ENCODE data around the gene DIDO1. TPM values are rescaled to one million over a fixed set of nuclear protein-coding genes. Genes with fewer than 3 reads are reported as not detected.

Gene DIDO1
- total and polyA plus RNA-seq, 2 of the 13 experiments (the other 11 are each of a cell fraction or from before 2014, with no cell fraction given): 75.0 to 75.1 TPM

DNA sequence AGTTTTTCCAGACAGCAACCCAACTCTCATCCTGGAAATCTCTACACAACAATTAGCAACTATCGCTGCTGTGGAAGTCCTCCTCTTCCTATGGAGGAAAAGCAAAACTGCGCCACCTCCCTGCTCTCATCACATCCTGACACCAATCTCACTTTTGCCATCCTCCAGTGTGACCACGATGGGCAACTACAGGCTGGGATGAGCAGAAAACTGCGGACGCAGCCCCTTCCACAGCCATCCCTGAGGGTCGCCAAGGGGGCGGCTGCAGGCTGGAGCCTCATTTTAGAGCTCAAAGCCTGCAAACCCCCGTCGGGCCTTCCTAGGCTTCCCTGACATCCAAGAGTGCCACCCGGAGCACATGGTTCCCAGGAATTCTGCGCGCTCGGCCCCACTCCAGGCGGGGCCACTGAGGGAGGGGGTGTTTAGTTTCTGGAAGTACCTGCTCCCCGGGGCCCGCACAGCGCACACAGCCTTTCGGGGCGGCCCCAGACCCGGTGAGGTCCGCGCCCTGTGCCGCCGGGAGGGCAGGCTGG lies 65.8 kb downstream of the DIDO1 start (continued):
- TF ChIP-seq, protein P1, sequence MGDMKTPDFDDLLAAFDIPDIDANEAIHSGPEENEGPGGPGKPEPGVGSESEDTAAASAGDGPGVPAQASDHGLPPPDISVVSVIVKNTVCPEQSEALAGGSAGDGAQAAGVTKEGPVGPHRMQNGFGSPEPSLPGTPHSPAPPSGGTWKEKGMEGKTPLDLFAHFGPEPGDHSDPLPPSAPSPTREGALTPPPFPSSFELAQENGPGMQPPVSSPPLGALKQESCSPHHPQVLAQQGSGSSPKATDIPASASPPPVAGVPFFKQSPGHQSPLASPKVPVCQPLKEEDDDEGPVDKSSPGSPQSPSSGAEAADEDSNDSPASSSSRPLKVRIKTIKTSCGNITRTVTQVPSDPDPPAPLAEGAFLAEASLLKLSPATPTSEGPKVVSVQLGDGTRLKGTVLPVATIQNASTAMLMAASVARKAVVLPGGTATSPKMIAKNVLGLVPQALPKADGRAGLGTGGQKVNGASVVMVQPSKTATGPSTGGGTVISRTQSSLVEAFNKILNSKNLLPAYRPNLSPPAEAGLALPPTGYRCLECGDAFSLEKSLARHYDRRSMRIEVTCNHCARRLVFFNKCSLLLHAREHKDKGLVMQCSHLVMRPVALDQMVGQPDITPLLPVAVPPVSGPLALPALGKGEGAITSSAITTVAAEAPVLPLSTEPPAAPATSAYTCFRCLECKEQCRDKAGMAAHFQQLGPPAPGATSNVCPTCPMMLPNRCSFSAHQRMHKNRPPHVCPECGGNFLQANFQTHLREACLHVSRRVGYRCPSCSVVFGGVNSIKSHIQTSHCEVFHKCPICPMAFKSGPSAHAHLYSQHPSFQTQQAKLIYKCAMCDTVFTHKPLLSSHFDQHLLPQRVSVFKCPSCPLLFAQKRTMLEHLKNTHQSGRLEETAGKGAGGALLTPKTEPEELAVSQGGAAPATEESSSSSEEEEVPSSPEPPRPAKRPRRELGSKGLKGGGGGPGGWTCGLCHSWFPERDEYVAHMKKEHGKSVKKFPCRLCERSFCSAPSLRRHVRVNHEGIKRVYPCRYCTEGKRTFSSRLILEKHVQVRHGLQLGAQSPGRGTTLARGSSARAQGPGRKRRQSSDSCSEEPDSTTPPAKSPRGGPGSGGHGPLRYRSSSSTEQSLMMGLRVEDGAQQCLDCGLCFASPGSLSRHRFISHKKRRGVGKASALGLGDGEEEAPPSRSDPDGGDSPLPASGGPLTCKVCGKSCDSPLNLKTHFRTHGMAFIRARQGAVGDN (CRISPR knock-in tag; IDR thresholded peaks at IDR 0.05): peak; percentile 83
- TF ChIP-seq, protein P2, sequence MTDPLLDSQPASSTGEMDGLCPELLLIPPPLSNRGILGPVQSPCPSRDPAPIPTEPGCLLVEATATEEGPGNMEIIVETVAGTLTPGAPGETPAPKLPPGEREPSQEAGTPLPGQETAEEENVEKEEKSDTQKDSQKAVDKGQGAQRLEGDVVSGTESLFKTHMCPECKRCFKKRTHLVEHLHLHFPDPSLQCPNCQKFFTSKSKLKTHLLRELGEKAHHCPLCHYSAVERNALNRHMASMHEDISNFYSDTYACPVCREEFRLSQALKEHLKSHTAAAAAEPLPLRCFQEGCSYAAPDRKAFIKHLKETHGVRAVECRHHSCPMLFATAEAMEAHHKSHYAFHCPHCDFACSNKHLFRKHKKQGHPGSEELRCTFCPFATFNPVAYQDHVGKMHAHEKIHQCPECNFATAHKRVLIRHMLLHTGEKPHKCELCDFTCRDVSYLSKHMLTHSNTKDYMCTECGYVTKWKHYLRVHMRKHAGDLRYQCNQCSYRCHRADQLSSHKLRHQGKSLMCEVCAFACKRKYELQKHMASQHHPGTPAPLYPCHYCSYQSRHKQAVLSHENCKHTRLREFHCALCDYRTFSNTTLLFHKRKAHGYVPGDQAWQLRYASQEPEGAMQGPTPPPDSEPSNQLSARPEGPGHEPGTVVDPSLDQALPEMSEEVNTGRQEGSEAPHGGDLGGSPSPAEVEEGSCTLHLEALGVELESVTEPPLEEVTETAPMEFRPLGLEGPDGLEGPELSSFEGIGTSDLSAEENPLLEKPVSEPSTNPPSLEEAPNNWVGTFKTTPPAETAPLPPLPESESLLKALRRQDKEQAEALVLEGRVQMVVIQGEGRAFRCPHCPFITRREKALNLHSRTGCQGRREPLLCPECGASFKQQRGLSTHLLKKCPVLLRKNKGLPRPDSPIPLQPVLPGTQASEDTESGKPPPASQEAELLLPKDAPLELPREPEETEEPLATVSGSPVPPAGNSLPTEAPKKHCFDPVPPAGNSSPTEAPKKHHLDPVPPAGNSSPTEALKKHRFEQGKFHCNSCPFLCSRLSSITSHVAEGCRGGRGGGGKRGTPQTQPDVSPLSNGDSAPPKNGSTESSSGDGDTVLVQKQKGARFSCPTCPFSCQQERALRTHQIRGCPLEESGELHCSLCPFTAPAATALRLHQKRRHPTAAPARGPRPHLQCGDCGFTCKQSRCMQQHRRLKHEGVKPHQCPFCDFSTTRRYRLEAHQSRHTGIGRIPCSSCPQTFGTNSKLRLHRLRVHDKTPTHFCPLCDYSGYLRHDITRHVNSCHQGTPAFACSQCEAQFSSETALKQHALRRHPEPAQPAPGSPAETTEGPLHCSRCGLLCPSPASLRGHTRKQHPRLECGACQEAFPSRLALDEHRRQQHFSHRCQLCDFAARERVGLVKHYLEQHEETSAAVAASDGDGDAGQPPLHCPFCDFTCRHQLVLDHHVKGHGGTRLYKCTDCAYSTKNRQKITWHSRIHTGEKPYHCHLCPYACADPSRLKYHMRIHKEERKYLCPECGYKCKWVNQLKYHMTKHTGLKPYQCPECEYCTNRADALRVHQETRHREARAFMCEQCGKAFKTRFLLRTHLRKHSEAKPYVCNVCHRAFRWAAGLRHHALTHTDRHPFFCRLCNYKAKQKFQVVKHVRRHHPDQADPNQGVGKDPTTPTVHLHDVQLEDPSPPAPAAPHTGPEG (CRISPR knock-in tag; IDR thresholded peaks at IDR 0.05): no peak
- TF ChIP-seq ZNF230 (CRISPR knock-in tag; IDR thresholded peaks at IDR 0.05) (0 out of 2 replicates have a peak, but pooled peaks have one; percentile 17), ZNF572 (CRISPR knock-in tag; IDR thresholded peaks at IDR 0.05) (0 out of 2 replicates have a peak, but pooled peaks have one; percentile 32)
- TF ChIP-seq, protein P3, sequence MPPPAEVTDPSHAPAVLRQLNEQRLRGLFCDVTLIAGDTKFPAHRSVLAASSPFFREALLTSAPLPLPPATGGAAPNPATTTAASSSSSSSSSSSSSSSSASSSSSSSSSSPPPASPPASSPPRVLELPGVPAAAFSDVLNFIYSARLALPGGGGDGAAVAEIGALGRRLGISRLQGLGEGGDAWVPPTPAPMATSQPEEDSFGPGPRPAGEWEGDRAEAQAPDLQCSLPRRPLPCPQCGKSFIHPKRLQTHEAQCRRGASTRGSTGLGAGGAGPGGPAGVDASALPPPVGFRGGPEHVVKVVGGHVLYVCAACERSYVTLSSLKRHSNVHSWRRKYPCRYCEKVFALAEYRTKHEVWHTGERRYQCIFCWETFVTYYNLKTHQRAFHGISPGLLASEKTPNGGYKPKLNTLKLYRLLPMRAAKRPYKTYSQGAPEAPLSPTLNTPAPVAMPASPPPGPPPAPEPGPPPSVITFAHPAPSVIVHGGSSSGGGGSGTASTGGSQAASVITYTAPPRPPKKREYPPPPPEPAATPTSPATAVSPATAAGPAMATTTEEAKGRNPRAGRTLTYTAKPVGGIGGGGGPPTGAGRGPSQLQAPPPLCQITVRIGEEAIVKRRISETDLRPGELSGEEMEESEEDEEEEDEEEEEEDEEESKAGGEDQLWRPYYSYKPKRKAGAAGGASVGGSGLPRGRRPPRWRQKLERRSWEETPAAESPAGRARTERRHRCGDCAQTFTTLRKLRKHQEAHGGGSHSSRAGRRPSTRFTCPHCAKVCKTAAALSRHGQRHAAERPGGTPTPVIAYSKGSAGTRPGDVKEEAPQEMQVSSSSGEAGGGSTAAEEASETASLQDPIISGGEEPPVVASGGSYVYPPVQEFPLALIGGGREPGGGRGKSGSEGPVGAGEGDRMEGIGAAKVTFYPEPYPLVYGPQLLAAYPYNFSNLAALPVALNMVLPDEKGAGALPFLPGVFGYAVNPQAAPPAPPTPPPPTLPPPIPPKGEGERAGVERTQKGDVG (CRISPR knock-in tag; IDR thresholded peaks at IDR 0.05; ENCODE audit: borderline replicate concordance): no peak
- TF ChIP-seq, protein P4, sequence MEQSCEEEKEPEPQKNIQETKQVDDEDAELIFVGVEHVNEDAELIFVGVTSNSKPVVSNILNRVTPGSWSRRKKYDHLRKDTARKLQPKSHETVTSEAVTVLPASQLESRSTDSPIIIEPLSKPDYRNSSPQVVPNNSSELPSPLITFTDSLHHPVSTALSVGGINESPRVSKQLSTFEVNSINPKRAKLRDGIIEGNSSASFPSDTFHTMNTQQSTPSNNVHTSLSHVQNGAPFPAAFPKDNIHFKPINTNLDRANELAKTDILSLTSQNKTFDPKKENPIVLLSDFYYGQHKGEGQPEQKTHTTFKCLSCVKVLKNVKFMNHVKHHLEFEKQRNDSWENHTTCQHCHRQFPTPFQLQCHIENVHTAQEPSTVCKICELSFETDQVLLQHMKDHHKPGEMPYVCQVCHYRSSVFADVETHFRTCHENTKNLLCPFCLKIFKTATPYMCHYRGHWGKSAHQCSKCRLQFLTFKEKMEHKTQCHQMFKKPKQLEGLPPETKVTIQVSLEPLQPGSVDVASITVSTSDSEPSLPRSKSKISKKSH (CRISPR knock-in tag; IDR thresholded peaks at IDR 0.05; ENCODE audit: borderline replicate concordance): no peak; the same call in 1 of the 2 replicates
- TF ChIP-seq, protein P5, sequence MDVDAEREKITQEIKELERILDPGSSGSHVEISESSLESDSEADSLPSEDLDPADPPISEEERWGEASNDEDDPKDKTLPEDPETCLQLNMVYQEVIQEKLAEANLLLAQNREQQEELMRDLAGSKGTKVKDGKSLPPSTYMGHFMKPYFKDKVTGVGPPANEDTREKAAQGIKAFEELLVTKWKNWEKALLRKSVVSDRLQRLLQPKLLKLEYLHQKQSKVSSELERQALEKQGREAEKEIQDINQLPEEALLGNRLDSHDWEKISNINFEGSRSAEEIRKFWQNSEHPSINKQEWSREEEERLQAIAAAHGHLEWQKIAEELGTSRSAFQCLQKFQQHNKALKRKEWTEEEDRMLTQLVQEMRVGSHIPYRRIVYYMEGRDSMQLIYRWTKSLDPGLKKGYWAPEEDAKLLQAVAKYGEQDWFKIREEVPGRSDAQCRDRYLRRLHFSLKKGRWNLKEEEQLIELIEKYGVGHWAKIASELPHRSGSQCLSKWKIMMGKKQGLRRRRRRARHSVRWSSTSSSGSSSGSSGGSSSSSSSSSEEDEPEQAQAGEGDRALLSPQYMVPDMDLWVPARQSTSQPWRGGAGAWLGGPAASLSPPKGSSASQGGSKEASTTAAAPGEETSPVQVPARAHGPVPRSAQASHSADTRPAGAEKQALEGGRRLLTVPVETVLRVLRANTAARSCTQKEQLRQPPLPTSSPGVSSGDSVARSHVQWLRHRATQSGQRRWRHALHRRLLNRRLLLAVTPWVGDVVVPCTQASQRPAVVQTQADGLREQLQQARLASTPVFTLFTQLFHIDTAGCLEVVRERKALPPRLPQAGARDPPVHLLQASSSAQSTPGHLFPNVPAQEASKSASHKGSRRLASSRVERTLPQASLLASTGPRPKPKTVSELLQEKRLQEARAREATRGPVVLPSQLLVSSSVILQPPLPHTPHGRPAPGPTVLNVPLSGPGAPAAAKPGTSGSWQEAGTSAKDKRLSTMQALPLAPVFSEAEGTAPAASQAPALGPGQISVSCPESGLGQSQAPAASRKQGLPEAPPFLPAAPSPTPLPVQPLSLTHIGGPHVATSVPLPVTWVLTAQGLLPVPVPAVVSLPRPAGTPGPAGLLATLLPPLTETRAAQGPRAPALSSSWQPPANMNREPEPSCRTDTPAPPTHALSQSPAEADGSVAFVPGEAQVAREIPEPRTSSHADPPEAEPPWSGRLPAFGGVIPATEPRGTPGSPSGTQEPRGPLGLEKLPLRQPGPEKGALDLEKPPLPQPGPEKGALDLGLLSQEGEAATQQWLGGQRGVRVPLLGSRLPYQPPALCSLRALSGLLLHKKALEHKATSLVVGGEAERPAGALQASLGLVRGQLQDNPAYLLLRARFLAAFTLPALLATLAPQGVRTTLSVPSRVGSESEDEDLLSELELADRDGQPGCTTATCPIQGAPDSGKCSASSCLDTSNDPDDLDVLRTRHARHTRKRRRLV (CRISPR knock-in tag; IDR thresholded peaks at IDR 0.05): no peak

All from HepG2 (cell line).